PC-3 (cell line): ENCODE results near the gene SPIB. TPM values are rescaled to one million over a fixed set of nuclear protein-coding genes. Genes with fewer than 3 reads are reported as not detected.
A peak's percentile ranks its signal among the peaks of the same experiment; 100 is the strongest.

Source experiments
- ATAC-seq: fragments of 200-7000 bp; cut with Tn5 transposase; 2 replicates; pipeline ENCODE4 v1.9.1; 2020; ENCODE audit warnings: mild to moderate bottlenecking, moderate library complexity
- BruUV-seq: library from RNA; stranded (reverse); fragments of 400-500 nt; replicated peaks from 2 replicates; lab custom pipeline; 2021; lab: Mats Ljungman, UMichigan
- CTCF ChIA-PET: fragments of 300-600 bp; sonication (Branson Sonifier 250); formaldehyde crosslinking; loops from one replicate; lab custom pipeline; 2022; ENCODE audit warnings: antibody characterized with exemption; lab: Charles Lee
- POLR2A ChIA-PET: fragments of 300-600 bp; sonication (Branson Sonifier 250); formaldehyde crosslinking; loops from one replicate; lab custom pipeline; 2022; ENCODE audit warnings: antibody characterized with exemption; ENCODE audit not compliant: unreplicated experiment; lab: Charles Lee
- DNase-seq: peaks from one replicate; pipeline ENCODE4 v3.0.0-alpha.2; 2015
- H2AFZ ChIP-seq: fragments of 300-600 bp; sonication (generic); 2 replicates; pipeline ENCODE4 v1.6.0; 2016; ENCODE audit warnings: antibody characterized with exemption, low read length
- H3F3A ChIP-seq: fragments of 300-600 bp; sonication (generic); one replicate; pipeline ENCODE4 v1.6.0; 2017; ENCODE audit warnings: antibody characterized with exemption, low read length, control low read depth, mild to moderate bottlenecking; ENCODE audit not compliant: unreplicated experiment
- H3K27ac ChIP-seq: fragments of 300-600 bp; sonication (generic); 2 replicates; pipeline ENCODE4 v1.5.1; 2016; ENCODE audit warnings: mild to moderate bottlenecking, low read length
- H3K27me3 ChIP-seq: fragments of 300-600 bp; sonication (generic); 2 replicates; pipeline ENCODE4 v1.6.1; 2016; ENCODE audit warnings: low read length, mixed read lengths
- H3K36me3 ChIP-seq: fragments of 300-600 bp; sonication (generic); 2 replicates; pipeline ENCODE4 v1.6.1; 2016; ENCODE audit warnings: low read depth, mixed run types, low read length, mixed read lengths
- H3K4me1 ChIP-seq: fragments of 300-600 bp; sonication (generic); 2 replicates; pipeline ENCODE4 v1.5.1; 2016; ENCODE audit warnings: low read length; ENCODE audit not compliant: insufficient read depth
- H3K4me2 ChIP-seq: fragments of 300-600 bp; sonication (generic); 2 replicates; pipeline ENCODE4 v1.6.0; 2016; ENCODE audit warnings: low read length
- H3K4me3 ChIP-seq: fragments of 300-600 bp; sonication (generic); 2 replicates; pipeline ENCODE4 v1.5.1; 2016; ENCODE audit warnings: mild to moderate bottlenecking, low read length, mixed read lengths
- H3K79me2 ChIP-seq: fragments of 300-600 bp; sonication (generic); 2 replicates; pipeline ENCODE4 v1.6.1; 2017; ENCODE audit warnings: low read length, mixed read lengths
- H3K9ac ChIP-seq: fragments of 300-600 bp; sonication (generic); 2 replicates; pipeline ENCODE4 v1.6.0; 2016; ENCODE audit warnings: mild to moderate bottlenecking, low read length
- H3K9me2 ChIP-seq: fragments of 300-600 bp; sonication (generic); replicated peaks from 2 replicates; pipeline ENCODE4 v1.6.1; 2016; ENCODE audit warnings: mixed run types, low read length, mixed read lengths
- H3K9me3 ChIP-seq: fragments of 300-600 bp; sonication (generic); 2 replicates; pipeline ENCODE4 v1.6.1; 2016; ENCODE audit warnings: low read length, mixed read lengths
- H4K20me1 ChIP-seq: fragments of 300-600 bp; sonication (generic); 2 replicates; pipeline ENCODE4 v1.6.1; 2016; ENCODE audit warnings: low read length, mixed read lengths
- CTCF ChIP-seq: fragments of 300-600 bp; sonication (generic); conservative IDR thresholded peaks from 2 replicates; pipeline ENCODE4 v1.5.1; 2017; ENCODE audit warnings: antibody characterized with exemption, low read depth, mild to moderate bottlenecking, low read length
- EZH2 ChIP-seq: fragments of 300-600 bp; sonication (generic); IDR thresholded peaks from one replicate; pipeline ENCODE4 v1.6.1; 2017; ENCODE audit warnings: antibody characterized with exemption, mild to moderate bottlenecking, low read length; ENCODE audit not compliant: unreplicated experiment
- EZH2phosphoT487 ChIP-seq: fragments of 300-600 bp; sonication (generic); IDR thresholded peaks from 2 replicates; pipeline ENCODE4 v1.6.1; 2018; ENCODE audit warnings: mild to moderate bottlenecking, antibody characterized with exemption, low read length, borderline replicate concordance
- intact Hi-C: fragments of 100-400 bp; cut with micrococcal nuclease; formaldehyde crosslinking; loops from 2 replicates; pipeline ENCODE4 v1.9.0; 2023
- total RNA-seq: library from RNA; depleted of rRNA; stranded (reverse); fragments of >200 nt; gene quantifications from 2 replicates; pipeline ENCODE4 v1.2.3, GENCODE V29; 2014

Gene SPIB
- total RNA-seq, 1 experiment from 2014 or later = not detected

GRCh38 chr19:50399368-50399745, 19.4 kb upstream of the SPIB start:
- no peak overlapping the region for H3K4me3 ChIP-seq
- H4K20me1 ChIP-seq = no peaks in the 10 kb centered on the region
- POLR2A ChIA-PET = no interaction called here
- CTCF ChIA-PET = no interaction called here
- no peaks in the 10 kb centered on the region for H3K9me3 ChIP-seq
- 0 out of 2 replicates have a peak, but pooled peaks cover 3% of the 10 kb centered on the region for H3K79me2 ChIP-seq
- no peak for ATAC-seq
- H3K36me3 ChIP-seq = peaks cover 15% of the 10 kb centered on the region
- no peak for DNase-seq
- H3K9ac ChIP-seq = no peak overlapping the region
- no peaks in the 10 kb centered on the region for H3K9me2 ChIP-seq
- no peak overlapping the region for H3K27ac ChIP-seq
- TF ChIP-seq CTCF (no peak), EZH2 (no peak), EZH2phosphoT487 (no peak)
- no peaks in the 10 kb centered on the region for H3K4me1 ChIP-seq
- intact Hi-C loops = no loop called here
- BruUV-seq = no TSS peak
- no peak overlapping the region for H2AFZ ChIP-seq
- H3F3A ChIP-seq = no peaks in the 10 kb centered on the region
- no peak overlapping the region for H3K4me2 ChIP-seq
- no peaks in the 10 kb centered on the region for H3K27me3 ChIP-seq

- POLR2A ChIA-PET = no interaction called here
- no peak overlapping the region for H3K27ac ChIP-seq
- CTCF ChIA-PET = no interaction called here
- intact Hi-C loops = no loop called here
- no peaks in the 10 kb centered on the region for H3K79me2 ChIP-seq
- H3K27me3 ChIP-seq = no peaks in the 10 kb centered on the region
- H3K9me3 ChIP-seq = no peaks in the 10 kb centered on the region
- ATAC-seq (no peak), DNase-seq (no peak)
- BruUV-seq = no TSS peak
- peaks cover 26% of the 10 kb centered on the region for H3K36me3 ChIP-seq
- TF ChIP-seq EZH2 (no peak), CTCF (peak; percentile 37; the same call in 1 of the 2 replicates)
- no peaks in the 10 kb centered on the region for H4K20me1 ChIP-seq
- no peak overlapping the region for H3K4me3 ChIP-seq
- no peaks in the 10 kb centered on the region for H3F3A ChIP-seq
- no peaks in the 10 kb centered on the region for H3K4me1 ChIP-seq
- H3K4me2 ChIP-seq = no peak overlapping the region
- no peak overlapping the region for H2AFZ ChIP-seq
- H3K9ac ChIP-seq = no peak overlapping the region
- no peaks in the 10 kb centered on the region for H3K9me2 ChIP-seq
These were observed 16.9 kb upstream of the SPIB start for GRCh38 chr19:50401605-50402450.

GRCh38 chr19:50402544-50403301, 16.0 kb upstream of the SPIB start:
- H4K20me1 ChIP-seq = no peaks in the 10 kb centered on the region
- intact Hi-C loops = no loop called here
- H3F3A ChIP-seq = no peaks in the 10 kb centered on the region
- no peak overlapping the region for H2AFZ ChIP-seq
- POLR2A ChIA-PET = no interaction called here
- no peak overlapping the region for H3K27ac ChIP-seq
- no peaks in the 10 kb centered on the region for H3K9me3 ChIP-seq
- H3K4me2 ChIP-seq = no peak overlapping the region
- no peak overlapping the region for H3K9ac ChIP-seq
- TF ChIP-seq EZH2 = no peak
- no peak for TF ChIP-seq EZH2phosphoT487
- TF ChIP-seq CTCF = no peak
- CTCF ChIA-PET = no interaction called here
- H3K27me3 ChIP-seq = no peaks in the 10 kb centered on the region
- H3K4me1 ChIP-seq = no peaks in the 10 kb centered on the region
- H3K79me2 ChIP-seq = no peaks in the 10 kb centered on the region
- no peak for DNase-seq
- no peak for ATAC-seq
- no peaks in the 10 kb centered on the region for H3K9me2 ChIP-seq
- BruUV-seq = no TSS peak
- H3K36me3 ChIP-seq = peaks cover 29% of the 10 kb centered on the region
- no peak overlapping the region for H3K4me3 ChIP-seq
